Stimulated activated CD8-positive, alpha-beta memory T cell treated with anti-CD3 and anti-CD28 coated beads, Interleukin-4, amount 100 ng/mL, for 4 hours (primary cell): ENCODE measurements around the gene XYLT2.

ENCODE experiments used
- DNase-seq, 2 donors: peaks; one replicate each; pipeline ENCODE4 v3.0.0-alpha.2; 2020; ENCODE audit warnings: low read depth in 2 of 2, low spot score in 1 of 2

Gene XYLT2

GRCh38 chr17:50348522-50349242 lies 2.8 kb downstream of the XYLT2 start:
- no peak for DNase-seq

GRCh38 chr17:50349243-50349600 lies 3.3 kb downstream of the XYLT2 start:
- no peak for DNase-seq

- DNase-seq: no peak
These were observed 4.8 kb downstream of the XYLT2 start for GRCh38 chr17:50350733-50351132.

- no peak for DNase-seq
These were observed 6.3 kb downstream of the XYLT2 start for GRCh38 chr17:50352072-50352692.

- DNase-seq: no peak
These were observed 7.0 kb downstream of the XYLT2 start for GRCh38 chr17:50352693-50353599.

GRCh38 chr17:50353600-50354195 lies 7.8 kb downstream of the XYLT2 start:
- DNase-seq: no peak

- DNase-seq: no peak
These were observed 8.3 kb downstream of the XYLT2 start for GRCh38 chr17:50354198-50354597.

- DNase-seq: no peak
These were observed 8.8 kb downstream of the XYLT2 start for GRCh38 chr17:50354776-50355175.

DNA sequence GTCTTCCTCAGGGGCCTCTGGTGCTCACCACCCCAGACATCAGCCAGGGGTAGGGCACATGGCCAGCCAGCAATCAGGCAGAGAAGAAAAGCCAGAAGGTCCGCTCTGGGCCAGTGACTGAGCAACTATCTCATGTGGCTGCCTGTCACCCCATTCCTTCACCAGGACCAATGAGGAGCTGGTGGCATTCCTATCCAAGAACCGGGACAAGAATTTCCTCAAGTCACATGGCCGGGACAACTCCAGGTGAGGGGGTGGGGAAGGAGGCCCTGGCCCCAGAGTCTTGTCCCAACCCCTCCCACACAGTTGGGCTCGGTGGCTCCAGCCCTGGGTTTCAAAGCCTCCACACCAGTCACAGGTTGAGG lies 9.4 kb downstream of the XYLT2 start:
- no peak for DNase-seq

DNA sequence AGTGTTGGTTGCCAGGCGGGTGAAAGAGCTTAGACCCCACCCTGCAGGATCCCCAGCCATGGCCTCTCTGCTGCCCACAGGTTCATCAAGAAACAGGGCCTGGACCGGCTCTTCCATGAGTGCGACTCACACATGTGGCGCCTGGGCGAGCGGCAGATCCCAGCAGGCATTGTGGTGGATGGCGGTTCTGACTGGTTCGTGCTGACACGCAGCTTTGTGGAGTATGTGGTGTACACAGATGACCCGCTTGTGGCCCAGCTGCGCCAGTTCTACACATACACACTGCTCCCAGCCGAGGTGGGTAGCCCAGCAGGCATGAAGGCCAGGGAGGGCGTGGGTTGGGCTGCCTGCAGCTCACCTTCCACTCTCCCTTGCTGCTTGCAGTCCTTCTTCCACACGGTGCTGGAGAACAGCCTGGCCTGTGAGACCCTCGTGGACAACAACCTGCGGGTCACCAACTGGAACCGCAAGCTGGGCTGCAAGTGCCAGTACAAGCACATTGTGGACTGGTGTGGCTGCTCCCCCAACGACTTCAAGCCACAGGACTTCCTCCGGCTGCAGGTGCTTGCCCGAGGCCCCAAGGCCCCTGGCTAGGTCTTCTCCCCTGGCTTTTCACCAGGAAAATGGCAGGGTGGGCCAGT lies 9.9 kb downstream of the XYLT2 start:
- DNase-seq: no peak

DNA sequence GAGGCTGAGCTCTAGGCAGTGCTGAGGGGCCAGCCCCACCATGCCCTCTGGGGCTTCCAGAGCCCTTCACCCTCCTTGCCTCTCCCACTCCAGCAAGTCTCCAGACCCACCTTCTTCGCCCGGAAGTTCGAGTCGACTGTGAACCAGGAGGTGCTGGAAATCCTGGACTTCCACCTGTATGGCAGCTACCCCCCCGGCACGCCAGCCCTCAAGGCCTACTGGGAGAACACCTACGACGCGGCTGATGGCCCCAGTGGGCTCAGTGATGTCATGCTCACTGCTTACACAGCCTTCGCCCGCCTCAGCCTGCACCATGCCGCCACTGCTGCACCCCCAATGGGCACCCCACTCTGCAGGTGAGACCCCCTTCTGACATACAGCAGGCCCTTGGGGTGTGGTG lies 10.5 kb downstream of the XYLT2 start:
- no peak for DNase-seq

DNA sequence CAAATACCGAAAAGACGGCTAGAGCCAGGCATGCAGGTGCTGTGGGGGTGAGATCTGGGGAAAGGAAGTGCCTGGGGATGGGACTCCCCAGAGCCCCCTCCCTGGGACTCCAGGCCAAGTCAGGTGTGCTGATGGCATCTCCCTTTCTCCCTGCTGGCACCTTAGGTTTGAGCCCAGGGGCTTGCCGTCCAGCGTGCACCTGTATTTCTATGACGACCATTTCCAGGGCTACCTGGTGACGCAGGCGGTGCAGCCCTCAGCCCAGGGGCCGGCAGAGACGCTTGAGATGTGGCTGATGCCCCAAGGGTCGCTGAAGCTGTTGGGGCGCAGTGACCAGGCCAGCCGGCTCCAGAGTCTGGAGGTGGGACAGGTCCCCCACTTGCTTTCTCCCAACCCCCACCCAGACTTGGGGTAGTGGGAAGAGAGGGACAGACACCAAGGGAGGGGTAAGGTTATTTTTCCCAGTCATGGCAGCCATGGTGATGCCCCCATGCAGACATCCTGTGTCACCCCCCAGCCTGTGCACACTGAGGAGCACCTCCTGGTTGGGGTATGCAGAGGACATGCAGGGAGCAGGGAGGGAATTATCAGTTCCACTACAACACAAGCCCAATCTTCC lies 11.1 kb downstream of the XYLT2 start:
- no peak for DNase-seq

GRCh38 chr17:50358177-50358576 lies 12.3 kb downstream of the XYLT2 start:
- no peak for DNase-seq

DNA sequence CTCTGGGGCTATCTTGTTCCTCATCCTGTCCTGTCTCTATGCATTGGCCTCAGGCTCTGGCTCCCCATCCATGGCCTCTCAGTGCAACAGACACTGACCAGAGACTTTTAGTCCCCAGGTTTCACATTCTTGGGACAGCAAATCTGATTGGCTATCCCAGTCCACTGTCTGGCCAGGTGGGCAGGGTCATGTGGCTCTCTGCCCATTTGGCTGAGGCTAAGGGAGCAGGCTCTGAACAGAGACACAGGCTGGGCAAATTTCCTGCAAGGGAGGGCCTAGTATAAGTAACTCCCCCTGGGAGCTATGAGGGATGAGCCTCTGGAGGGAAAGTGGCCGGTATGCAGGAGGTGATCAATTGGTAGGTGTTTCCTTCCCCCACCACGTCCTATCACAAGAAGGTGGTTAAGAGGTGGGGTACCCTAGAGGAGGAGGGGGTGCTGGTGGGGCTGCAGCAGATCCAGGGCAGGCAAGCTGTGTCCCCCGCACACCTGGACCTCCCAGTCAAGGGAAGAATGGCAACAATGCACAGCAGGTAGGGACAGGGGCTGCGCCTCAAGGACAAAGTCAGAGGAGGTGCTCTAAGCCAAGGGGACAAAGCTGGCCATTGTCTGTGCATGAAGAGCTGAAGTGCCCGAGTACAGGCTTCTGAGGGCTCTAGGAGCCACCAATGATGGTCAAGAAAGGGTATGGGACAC lies 13.2 kb downstream of the XYLT2 start:
- no peak for DNase-seq

DNA sequence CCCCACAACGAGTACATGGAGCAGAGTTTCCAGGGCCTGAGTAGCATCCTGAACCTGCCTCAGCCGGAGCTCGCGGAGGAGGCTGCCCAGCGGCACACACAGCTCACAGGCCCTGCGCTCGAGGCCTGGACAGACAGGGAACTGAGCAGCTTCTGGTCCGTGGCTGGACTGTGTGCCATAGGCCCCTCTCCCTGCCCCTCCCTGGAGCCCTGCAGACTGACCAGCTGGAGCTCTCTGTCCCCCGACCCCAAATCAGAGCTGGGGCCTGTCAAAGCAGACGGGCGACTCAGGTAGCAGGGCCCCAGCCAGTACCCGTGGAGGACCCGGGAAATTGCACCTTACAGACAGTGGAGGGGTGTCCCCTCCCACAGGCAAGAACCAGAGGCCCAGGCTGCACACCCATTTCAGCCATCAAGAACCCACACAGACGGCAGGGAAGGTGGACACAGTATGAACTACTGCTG lies 14.1 kb downstream of the XYLT2 start:
- no peak for DNase-seq

- DNase-seq: no peak
These were observed 14.7 kb downstream of the XYLT2 start for GRCh38 chr17:50360486-50361115.

GRCh38 chr17:50361561-50362480 lies 15.9 kb downstream of the XYLT2 start:
- DNase-seq: peak; percentile 26 to 39

GRCh38 chr17:50362661-50363060 lies 16.7 kb downstream of the XYLT2 start:
- DNase-seq: no peak
